Uterus (tissue), 2 donors: ENCODE results near the gene ZCCHC7.

Experiments
- POLR2A ChIP-seq, 2 donors: fragments of 450-650 bp; IDR thresholded peaks; one replicate each; pipeline ENCODE4 v1.6.1; 2016; ENCODE audit warnings: antibody characterized with exemption in 2 of 2, mild to moderate bottlenecking in 1 of 2, moderate library complexity in 1 of 2
- TF ChIP-seq, protein P1 (sequence below), 4 experiments: fragments of 200-600 bp in 2 of 4; fragments of 450-650 bp in 2 of 4; sonication (generic) in 2 of 4; IDR thresholded peaks; one replicate each; pipeline ENCODE4 v1.5.1; 2016 to 2019; ENCODE audit warnings: antibody characterized with exemption in 4 of 4, mild to moderate bottlenecking in 2 of 4, moderate library complexity in 1 of 4

- TF ChIP-seq, protein P1, sequence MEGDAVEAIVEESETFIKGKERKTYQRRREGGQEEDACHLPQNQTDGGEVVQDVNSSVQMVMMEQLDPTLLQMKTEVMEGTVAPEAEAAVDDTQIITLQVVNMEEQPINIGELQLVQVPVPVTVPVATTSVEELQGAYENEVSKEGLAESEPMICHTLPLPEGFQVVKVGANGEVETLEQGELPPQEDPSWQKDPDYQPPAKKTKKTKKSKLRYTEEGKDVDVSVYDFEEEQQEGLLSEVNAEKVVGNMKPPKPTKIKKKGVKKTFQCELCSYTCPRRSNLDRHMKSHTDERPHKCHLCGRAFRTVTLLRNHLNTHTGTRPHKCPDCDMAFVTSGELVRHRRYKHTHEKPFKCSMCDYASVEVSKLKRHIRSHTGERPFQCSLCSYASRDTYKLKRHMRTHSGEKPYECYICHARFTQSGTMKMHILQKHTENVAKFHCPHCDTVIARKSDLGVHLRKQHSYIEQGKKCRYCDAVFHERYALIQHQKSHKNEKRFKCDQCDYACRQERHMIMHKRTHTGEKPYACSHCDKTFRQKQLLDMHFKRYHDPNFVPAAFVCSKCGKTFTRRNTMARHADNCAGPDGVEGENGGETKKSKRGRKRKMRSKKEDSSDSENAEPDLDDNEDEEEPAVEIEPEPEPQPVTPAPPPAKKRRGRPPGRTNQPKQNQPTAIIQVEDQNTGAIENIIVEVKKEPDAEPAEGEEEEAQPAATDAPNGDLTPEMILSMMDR (IDR thresholded peaks at IDR 0.05), result no peak
- no peak for TF ChIP-seq POLR2A (IDR thresholded peaks at IDR 0.05)
Measured at GRCh38 chr9:37395229-37395628, 274.9 kb downstream of the ZCCHC7 start.
